ENCODE measurements around the gene CHORDC1. TPM values are rescaled to one million over a fixed set of nuclear protein-coding genes. Genes with fewer than 3 reads are reported as not detected.

The CHORDC1 gene
- total RNA-seq, 2 experiments from 2014 or later, result 62.0 to 86.2 TPM

- peaks cover 72% of the 10 kb centered on the region for H3K36me3 ChIP-seq (ENCODE audit: insufficient read depth, low read length)
- H3K27ac ChIP-seq (ENCODE audit: low read depth, low read length, poor library complexity, severe bottlenecking), result no peak overlapping the region
- H3K4me1 ChIP-seq (ENCODE audit: insufficient read depth, low read length, poor library complexity, severe bottlenecking), result no peaks in the 10 kb centered on the region
- H4K20me1 ChIP-seq (ENCODE audit: insufficient read depth, low read length), result no peaks in the 10 kb centered on the region
- ChIA-PET POLR2A (no interaction called here), CTCF (ENCODE audit: unreplicated experiment) (no interaction called here)
- no peak for TF ChIP-seq EZH2phosphoT487 (IDR thresholded peaks at IDR 0.05; ENCODE audit: borderline replicate concordance, low read depth, low read length)
- no peak for TF ChIP-seq CTCF (conservative IDR thresholded peaks at IDR 0.05; ENCODE audit: low read length)
- no peak overlapping the region for H3K4me2 ChIP-seq (ENCODE audit: low read length)
- no peak overlapping the region for H2AFZ ChIP-seq (ENCODE audit: low read length)
- intact Hi-C loops (cut with micrococcal nuclease; ENCODE audit: unreplicated experiment), result no loop called here
- H3K4me3 ChIP-seq (ENCODE audit: low read depth, low read length, poor library complexity, severe bottlenecking), result no peak overlapping the region
- no peaks in the 10 kb centered on the region for H3K9me2 ChIP-seq (ENCODE audit: insufficient read depth, low read length)
- H3K9me3 ChIP-seq (ENCODE audit: low read length), result no peaks in the 10 kb centered on the region
- no peaks in the 10 kb centered on the region for H3K79me2 ChIP-seq (ENCODE audit: insufficient read depth, low read depth, low read length)
- BruUV-seq (replicated peaks), result no TSS peak
- DNase-seq (ENCODE audit: low spot score), result no peak
These were observed 25.5 kb downstream of the CHORDC1 start for GRCh38 chr11:90197377-90197776.

GRCh38 chr11:90192869-90193582 lies 29.8 kb downstream of the CHORDC1 start:
- ChIA-PET POLR2A (interaction anchor here (0.6 to 1.6 kb wide), 2 partner anchors 10 to 40 kb away, joined by 3 to 4 read pairs; no protein-coding TSS in a partner anchor), CTCF (ENCODE audit: unreplicated experiment) (no interaction called here)
- Histone ChIP-seq H3K9me3 (ENCODE audit: low read length) (no peaks in the 10 kb centered on the region), H2AFZ (ENCODE audit: low read length) (no peak overlapping the region), H4K20me1 (ENCODE audit: insufficient read depth, low read length) (no peaks in the 10 kb centered on the region), H3K36me3 (ENCODE audit: insufficient read depth, low read length) (peaks cover 32% of the 10 kb centered on the region), H3K4me2 (ENCODE audit: low read length) (no peak overlapping the region), H3K27ac (ENCODE audit: low read depth, low read length, poor library complexity, severe bottlenecking) (no peak overlapping the region), H3K4me3 (ENCODE audit: low read depth, low read length, poor library complexity, severe bottlenecking) (no peak overlapping the region), H3K9me2 (ENCODE audit: insufficient read depth, low read length) (no peaks in the 10 kb centered on the region), H3K4me1 (ENCODE audit: insufficient read depth, low read length, poor library complexity, severe bottlenecking) (no peaks in the 10 kb centered on the region), H3K79me2 (ENCODE audit: insufficient read depth, low read depth, low read length) (no peaks in the 10 kb centered on the region)
- TF ChIP-seq EZH2phosphoT487 (IDR thresholded peaks at IDR 0.05; ENCODE audit: borderline replicate concordance, low read depth, low read length) (no peak), CTCF (conservative IDR thresholded peaks at IDR 0.05; ENCODE audit: low read length) (no peak)
- BruUV-seq (replicated peaks), result no TSS peak
- intact Hi-C loops (cut with micrococcal nuclease; ENCODE audit: unreplicated experiment), result no loop called here
- no peak for DNase-seq (ENCODE audit: low spot score)

- ChIA-PET POLR2A (interaction anchor here (0.6 to 3.1 kb wide), 4 partner anchors 22 to 1144 kb away, joined by 3 to 11 read pairs (median 3); no protein-coding TSS in a partner anchor), CTCF (ENCODE audit: unreplicated experiment) (no interaction called here)
- no TSS peak for BruUV-seq (replicated peaks)
- no peak overlapping the region for H2AFZ ChIP-seq (ENCODE audit: low read length)
- no peak for DNase-seq (ENCODE audit: low spot score)
- no peaks in the 10 kb centered on the region for H3K4me1 ChIP-seq (ENCODE audit: insufficient read depth, low read length, poor library complexity, severe bottlenecking)
- no peak overlapping the region for H3K4me2 ChIP-seq (ENCODE audit: low read length)
- no peak for TF ChIP-seq EZH2phosphoT487 (IDR thresholded peaks at IDR 0.05; ENCODE audit: borderline replicate concordance, low read depth, low read length)
- no peak for TF ChIP-seq CTCF (conservative IDR thresholded peaks at IDR 0.05; ENCODE audit: low read length)
- no peaks in the 10 kb centered on the region for H4K20me1 ChIP-seq (ENCODE audit: insufficient read depth, low read length)
- no peak overlapping the region for H3K27ac ChIP-seq (ENCODE audit: low read depth, low read length, poor library complexity, severe bottlenecking)
- H3K4me3 ChIP-seq (ENCODE audit: low read depth, low read length, poor library complexity, severe bottlenecking), result no peak overlapping the region
- no peaks in the 10 kb centered on the region for H3K9me3 ChIP-seq (ENCODE audit: low read length)
- H3K36me3 ChIP-seq (ENCODE audit: insufficient read depth, low read length), result 0 out of 2 replicates have a peak, but pooled peaks cover 4% of the 10 kb centered on the region
- no peaks in the 10 kb centered on the region for H3K9me2 ChIP-seq (ENCODE audit: insufficient read depth, low read length)
- H3K79me2 ChIP-seq (ENCODE audit: insufficient read depth, low read depth, low read length), result no peaks in the 10 kb centered on the region
- intact Hi-C loops (cut with micrococcal nuclease; ENCODE audit: unreplicated experiment), result no loop called here
These were observed 33.8 kb downstream of the CHORDC1 start for GRCh38 chr11:90189011-90189410.

Measured in OCI-LY7 (cell line).